SIG-M5 treated with dmso at 0.1 percent for 504 hours (cell line): ENCODE results near the gene CLDN5.

Experiments
- DNase-seq: peaks from one replicate; lab custom pipeline; 2025; ENCODE audit not compliant: unreplicated experiment; lab: John Stamatoyannopoulos, UW

Gene CLDN5, protein sequence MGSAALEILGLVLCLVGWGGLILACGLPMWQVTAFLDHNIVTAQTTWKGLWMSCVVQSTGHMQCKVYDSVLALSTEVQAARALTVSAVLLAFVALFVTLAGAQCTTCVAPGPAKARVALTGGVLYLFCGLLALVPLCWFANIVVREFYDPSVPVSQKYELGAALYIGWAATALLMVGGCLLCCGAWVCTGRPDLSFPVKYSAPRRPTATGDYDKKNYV

GRCh38 chr22:19524170-19525115 is at the start of gene CLDN5:
Gene CLDN5, minus strand, starts transcription at chr22:19524410. Its CDS starts 155 bp downstream, at chr22:19524255.
- no peak for DNase-seq

GRCh38 chr22:19571995-19572394 is 47.8 kb upstream of the CLDN5 start:
- DNase-seq: no peak

GRCh38 chr22:19571207-19571795 is 47.1 kb upstream of the CLDN5 start:
- DNase-seq: no peak

GRCh38 chr22:19569976-19570375 is 45.8 kb upstream of the CLDN5 start:
- DNase-seq: no peak

DNA sequence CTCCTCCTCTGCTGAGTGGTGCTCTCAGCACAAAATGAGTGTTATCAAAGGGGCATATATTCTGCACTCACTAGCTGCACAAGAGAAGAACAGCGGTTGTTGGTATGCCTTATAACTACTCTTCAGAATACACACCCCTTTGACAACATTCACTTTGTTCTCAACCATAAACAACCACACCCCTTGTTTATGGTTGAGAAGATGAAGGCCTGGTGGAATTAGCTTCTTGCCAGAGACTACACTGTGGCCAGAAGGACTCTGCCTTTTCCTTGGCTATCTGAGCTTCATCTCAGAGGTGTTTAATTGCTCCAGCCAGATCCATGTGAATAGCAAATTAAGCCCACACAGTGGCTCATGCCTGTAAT is 45.0 kb upstream of the CLDN5 start:
- DNase-seq: no peak

DNA sequence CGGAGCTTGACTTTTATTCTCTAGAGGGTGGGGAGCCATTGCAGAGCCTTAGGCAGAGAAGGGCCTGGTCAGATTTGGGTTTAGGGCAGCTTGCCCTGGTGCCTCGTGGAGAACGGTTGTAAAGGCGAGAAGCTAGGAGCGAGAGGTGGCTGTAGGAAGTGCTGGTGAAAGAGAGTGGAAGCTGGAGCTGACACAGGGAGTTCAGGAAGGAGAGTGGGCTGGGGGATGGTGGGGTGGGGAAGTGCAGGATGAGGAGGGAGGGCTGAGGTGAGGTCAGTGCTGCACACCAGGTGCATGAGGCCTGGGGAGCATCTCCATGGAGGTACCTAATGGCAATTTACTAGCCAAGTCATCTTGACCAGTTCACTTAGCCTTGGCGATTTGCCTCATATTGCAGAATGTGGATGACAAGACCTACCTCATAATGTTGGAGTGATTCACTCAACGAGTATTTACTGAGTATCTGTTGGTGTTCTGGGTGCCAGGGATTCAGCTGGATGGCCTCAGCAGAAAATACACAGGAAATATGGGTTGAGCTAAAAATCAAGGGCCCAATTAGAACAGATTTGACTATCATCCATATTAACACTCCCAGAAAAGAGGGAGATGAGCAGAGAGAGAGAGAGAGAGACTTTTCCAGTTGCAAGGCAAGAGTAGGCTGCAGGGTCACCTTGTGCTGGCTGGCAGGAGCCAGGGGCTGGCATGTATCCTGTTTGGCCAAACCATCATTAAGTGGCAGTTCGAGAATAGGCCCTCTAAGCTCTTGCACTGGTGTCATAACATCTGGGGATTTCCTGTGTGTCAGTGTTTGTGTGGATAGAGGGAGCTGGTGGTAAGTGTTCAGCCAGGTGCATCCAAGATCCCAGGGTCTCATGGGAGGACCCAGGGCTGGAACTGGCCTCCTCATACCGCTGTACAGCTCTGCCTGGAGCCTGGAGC is 44.4 kb upstream of the CLDN5 start:
- no peak for DNase-seq

GRCh38 chr22:19567157-19568009 is 43.2 kb upstream of the CLDN5 start:
- DNase-seq: no peak

DNA sequence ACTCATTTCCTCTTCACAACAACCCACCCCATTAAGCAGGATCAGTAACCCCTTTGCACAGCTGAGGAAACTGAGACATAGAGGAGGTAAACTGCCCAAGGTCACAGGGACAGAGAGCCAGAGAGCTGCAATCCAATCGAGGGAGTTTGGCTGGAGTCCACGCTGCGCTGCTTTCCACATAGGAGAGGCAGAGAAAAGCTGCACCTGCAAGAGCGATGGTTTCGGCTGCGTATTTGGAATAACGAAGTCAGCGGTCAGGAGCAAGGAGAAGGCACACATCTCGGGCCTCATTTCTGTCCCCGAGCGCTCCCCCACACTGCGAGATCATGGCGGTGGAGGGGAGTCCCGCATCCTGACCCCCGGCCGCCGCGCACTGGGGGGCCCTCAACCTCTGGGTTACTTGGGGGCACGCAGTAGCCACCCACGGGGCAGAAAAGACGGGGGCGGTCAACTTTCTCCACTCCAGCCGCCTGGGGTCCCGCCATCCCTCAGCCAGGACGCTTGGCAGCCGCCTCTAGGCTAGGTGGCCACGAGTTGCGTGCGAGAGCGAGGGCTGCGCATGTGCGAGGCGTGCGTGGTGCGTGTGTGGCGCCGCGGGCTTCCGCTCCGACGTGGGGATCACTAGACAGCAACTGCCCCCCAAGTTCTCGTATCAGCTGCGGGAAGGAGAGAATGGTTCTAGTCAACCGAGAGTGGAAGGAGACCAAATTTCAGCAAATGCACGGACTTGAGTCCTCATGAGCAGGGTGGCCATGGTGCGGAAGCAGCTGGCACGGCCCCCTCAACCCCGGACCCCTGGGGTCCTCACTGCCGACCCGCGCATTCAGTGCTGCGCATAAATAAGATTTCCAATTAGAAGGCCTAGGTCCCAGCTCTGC is 42.3 kb upstream of the CLDN5 start:
- DNase-seq: no peak

DNA sequence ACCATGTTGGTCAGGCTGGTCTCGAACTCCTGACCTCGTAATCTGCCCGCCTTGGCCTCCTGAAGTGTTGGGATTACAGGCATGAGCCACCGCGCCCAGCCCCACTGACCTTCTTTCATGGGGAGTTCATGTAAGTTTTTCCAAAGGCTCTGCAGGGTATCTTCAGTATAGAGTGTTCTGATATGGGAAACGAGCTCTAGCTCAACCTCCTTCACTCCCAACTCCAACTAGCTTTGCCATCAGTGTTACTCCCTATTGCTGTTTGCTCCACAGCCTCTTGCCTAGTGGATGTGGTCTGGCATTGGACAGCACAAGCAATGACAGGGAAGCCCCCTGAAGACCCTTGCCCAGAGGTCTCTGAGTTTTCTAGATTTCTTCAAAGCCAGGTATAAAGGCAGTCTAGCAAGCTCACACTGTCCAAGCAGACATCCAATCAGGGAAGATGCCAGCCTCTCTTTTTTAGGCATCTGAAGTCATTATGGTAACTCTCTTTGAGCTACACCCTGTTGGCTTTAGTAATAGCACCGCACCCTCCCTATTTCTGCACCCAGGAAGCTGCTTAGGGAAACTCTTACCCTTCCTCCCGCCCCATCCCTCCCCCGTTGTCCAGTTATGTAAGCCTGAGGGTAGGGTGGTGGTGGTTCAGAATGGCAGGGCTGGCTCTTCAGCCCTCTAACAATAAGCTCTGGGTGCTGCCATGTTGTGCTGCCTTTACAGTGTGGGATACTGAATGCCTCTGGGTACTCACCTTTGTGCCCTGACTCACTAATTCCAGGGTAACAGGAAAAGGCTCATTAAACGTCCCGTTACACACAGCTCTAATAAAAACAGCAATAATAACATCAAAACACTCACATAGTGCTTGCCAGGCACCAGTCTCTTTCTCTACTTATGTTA is 41.4 kb upstream of the CLDN5 start:
- DNase-seq: peak; percentile 69

DNA sequence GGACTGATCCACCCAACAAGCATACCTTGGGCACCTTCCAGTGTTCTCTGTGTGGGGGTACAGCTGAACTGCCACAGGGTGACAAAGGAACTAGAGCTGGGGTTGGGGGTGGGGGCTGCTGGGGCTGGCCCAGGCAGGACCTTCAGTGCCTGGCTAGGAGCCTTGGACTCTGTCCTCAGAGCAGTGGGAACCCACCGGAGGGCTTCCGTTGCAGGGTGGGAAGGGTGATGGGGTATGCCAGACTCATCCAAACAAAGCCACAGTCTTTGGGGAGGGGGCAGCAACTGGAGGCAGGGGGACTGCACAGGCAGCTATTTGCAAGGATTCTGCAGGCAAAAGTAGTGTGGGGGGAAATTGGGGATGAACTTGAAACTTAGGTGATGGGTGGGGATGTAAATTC is 35.7 kb upstream of the CLDN5 start:
- DNase-seq: no peak

GRCh38 chr22:19559324-19559811 is 35.2 kb upstream of the CLDN5 start:
- DNase-seq: no peak

GRCh38 chr22:19556963-19557545 is 32.8 kb upstream of the CLDN5 start:
- no peak for DNase-seq

- DNase-seq: no peak
These were observed 31.4 kb upstream of the CLDN5 start for GRCh38 chr22:19555651-19556050.

DNA sequence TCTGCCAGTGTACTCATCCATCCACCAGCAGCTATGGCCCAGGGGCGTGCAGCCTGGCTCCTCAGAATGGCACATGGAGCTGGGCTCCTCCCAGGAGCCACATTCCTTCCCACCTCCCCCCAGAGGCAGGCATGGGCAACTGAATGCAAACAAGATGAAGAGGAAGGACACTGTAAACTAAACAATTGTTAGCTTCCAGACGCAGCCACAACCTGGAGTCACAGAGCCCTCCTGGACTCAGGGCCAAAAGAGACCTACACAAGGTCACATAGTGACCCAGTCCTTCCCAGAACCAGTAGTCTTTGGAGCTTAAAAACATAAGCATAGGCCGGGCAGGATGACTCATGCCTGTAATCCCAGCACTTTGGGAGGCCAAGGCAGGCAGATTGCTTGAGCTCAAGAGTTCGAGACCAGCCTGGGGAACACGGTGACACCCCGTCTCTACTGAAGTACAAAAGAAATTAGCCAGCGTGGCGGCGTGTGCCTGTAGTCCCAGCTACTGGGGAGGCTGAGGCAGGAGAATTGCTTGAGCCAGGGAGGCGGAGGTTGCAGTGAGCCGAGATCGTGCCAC is 30.7 kb upstream of the CLDN5 start:
- DNase-seq: peak; percentile 22

- no peak for DNase-seq
These were observed 29.0 kb upstream of the CLDN5 start for GRCh38 chr22:19553201-19553600.

DNA sequence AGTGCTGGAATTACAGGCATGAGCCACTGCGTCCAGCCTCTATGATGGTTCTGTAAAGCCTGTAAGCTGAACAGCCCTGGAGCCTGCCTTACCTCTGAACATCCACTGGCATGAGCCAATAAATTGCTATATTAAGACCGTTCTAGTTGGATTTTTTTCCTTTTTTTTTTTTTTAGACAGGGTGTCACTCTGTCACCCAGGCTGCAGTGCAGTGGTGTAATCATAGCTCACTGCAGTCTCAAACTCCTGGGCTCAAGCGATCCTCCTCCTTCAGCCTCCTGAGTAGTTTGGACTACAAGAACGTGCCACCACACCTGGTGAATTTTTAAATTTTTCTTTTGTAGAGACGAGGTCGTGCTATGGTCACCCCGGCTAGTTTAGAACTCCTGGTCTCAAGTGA is 26.2 kb upstream of the CLDN5 start:
- DNase-seq: no peak

DNA sequence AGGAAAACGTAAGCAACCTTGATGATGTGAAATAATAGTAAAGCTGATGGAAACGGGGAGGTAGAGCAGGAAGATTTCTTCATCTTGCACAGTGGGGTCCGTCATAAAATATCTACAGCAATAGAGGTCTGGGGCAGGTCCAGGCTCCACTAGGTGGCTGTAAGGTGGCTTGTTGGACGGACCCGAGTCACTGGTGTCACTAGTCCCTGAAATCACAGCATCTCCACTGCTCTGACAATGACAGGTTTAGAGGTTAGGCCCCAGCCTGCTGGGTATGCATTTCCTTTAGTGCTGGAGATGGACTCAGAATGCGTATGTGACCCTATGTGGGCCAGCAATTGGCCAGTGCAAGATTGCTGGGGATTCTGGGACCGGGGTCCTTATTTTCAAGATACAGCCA is 25.2 kb upstream of the CLDN5 start:
- DNase-seq: no peak
